Ishikawa (cell line): ENCODE data around the gene ITFG1.

Experiments
- CEBPB ChIP-seq: IDR thresholded peaks from 2 replicates; pipeline ENCODE4 v1.6.1; 2012
- CREB1 ChIP-seq: IDR thresholded peaks from 2 replicates; pipeline ENCODE4 v1.6.1; 2012; ENCODE audit warnings: low read depth
- EGR1 ChIP-seq: IDR thresholded peaks from 2 replicates; pipeline ENCODE4 v1.6.1; 2012
- EP300 ChIP-seq: IDR thresholded peaks from 2 replicates; pipeline ENCODE4 v1.6.1; 2012; ENCODE audit warnings: borderline replicate concordance
- FOXM1 ChIP-seq: IDR thresholded peaks from 2 replicates; pipeline ENCODE4 v1.6.1; 2012; ENCODE audit warnings: low read depth, borderline replicate concordance
- MAX ChIP-seq: IDR thresholded peaks from 2 replicates; pipeline ENCODE4 v1.6.1; 2012
- NFIC ChIP-seq: IDR thresholded peaks from 2 replicates; pipeline ENCODE4 v1.6.1; 2012
- RAD21 ChIP-seq: IDR thresholded peaks from 2 replicates; pipeline ENCODE4 v1.6.1; 2012; ENCODE audit warnings: low read depth
- REST ChIP-seq: IDR thresholded peaks from 2 replicates; pipeline ENCODE4 v1.6.1; 2012; ENCODE audit warnings: low read depth, mild to moderate bottlenecking
- TAF1 ChIP-seq: IDR thresholded peaks from 2 replicates; pipeline ENCODE4 v1.6.1; 2012; ENCODE audit warnings: low read depth, mild to moderate bottlenecking
- TCF12 ChIP-seq: IDR thresholded peaks from 2 replicates; pipeline ENCODE4 v1.6.1; 2012; ENCODE audit warnings: low read depth
- TEAD4 ChIP-seq: IDR thresholded peaks from 2 replicates; pipeline ENCODE4 v1.6.1; 2012
- USF1 ChIP-seq: IDR thresholded peaks from 2 replicates; pipeline ENCODE4 v1.6.1; 2012
- YY1 ChIP-seq: IDR thresholded peaks from 2 replicates; pipeline ENCODE4 v1.6.1; 2012; ENCODE audit warnings: low read depth
- ZBTB7A ChIP-seq: IDR thresholded peaks from 2 replicates; pipeline ENCODE4 v1.6.1; 2012; ENCODE audit warnings: low read depth

Gene ITFG1

GRCh38 chr16:47492036-47492427, 31.2 kb upstream of the ITFG1 start:
- no peak for TF ChIP-seq REST
- no peak for TF ChIP-seq FOXM1
- TF ChIP-seq YY1: no peak
- no peak for TF ChIP-seq ZBTB7A
- TF ChIP-seq CEBPB: no peak
- TF ChIP-seq RAD21: no peak
- TF ChIP-seq TEAD4: no peak
- TF ChIP-seq EP300: no peak
- TF ChIP-seq NFIC: no peak
- no peak for TF ChIP-seq MAX
- no peak for TF ChIP-seq EGR1
- TF ChIP-seq CREB1: no peak
- no peak for TF ChIP-seq TCF12
- no peak for TF ChIP-seq TAF1
- no peak for TF ChIP-seq USF1

GRCh38 chr16:47490471-47490870, 29.6 kb upstream of the ITFG1 start:
- no peak for TF ChIP-seq MAX
- no peak for TF ChIP-seq EGR1
- TF ChIP-seq TAF1: no peak
- TF ChIP-seq NFIC: no peak
- TF ChIP-seq TEAD4: no peak
- no peak for TF ChIP-seq USF1
- TF ChIP-seq EP300: no peak
- no peak for TF ChIP-seq RAD21
- TF ChIP-seq CREB1: no peak
- TF ChIP-seq REST: no peak
- TF ChIP-seq CEBPB: no peak
- no peak for TF ChIP-seq YY1

GRCh38 chr16:47488051-47488450, 27.2 kb upstream of the ITFG1 start:
- no peak for TF ChIP-seq NFIC
- TF ChIP-seq FOXM1: no peak
- no peak for TF ChIP-seq REST
- TF ChIP-seq ZBTB7A: no peak
- TF ChIP-seq MAX: no peak
- TF ChIP-seq CEBPB: no peak
- no peak for TF ChIP-seq TCF12
- no peak for TF ChIP-seq EP300
- TF ChIP-seq RAD21: no peak
- TF ChIP-seq TEAD4: no peak
- TF ChIP-seq CREB1: no peak
- TF ChIP-seq USF1: no peak
- no peak for TF ChIP-seq EGR1
- no peak for TF ChIP-seq YY1
- no peak for TF ChIP-seq TAF1

GRCh38 chr16:47486856-47487255, 26.0 kb upstream of the ITFG1 start:
- TF ChIP-seq FOXM1: no peak
- no peak for TF ChIP-seq TCF12
- TF ChIP-seq ZBTB7A: no peak
- no peak for TF ChIP-seq USF1
- no peak for TF ChIP-seq RAD21
- TF ChIP-seq CEBPB: no peak
- no peak for TF ChIP-seq YY1
- TF ChIP-seq MAX: no peak
- no peak for TF ChIP-seq REST
- no peak for TF ChIP-seq CREB1
- TF ChIP-seq TAF1: no peak
- TF ChIP-seq NFIC: no peak
- no peak for TF ChIP-seq EGR1
- no peak for TF ChIP-seq TEAD4
- no peak for TF ChIP-seq EP300
